ACHN (cell line): Measurements from ENCODE around the gene CACNA1C.

Experiments
- DNase-seq: peaks from one replicate; pipeline ENCODE4 v3.0.0-alpha.2; 2015
- in situ Hi-C: cut with HindIII; loops from 2 replicates; pipeline ENCODE4 v1.10.0; 2017; ENCODE audit warnings: low sequenced_read_pairs, low pct_ligation_motif_present, low pct_unique_long_range_greater_than_20kb

The CACNA1C gene

DNA sequence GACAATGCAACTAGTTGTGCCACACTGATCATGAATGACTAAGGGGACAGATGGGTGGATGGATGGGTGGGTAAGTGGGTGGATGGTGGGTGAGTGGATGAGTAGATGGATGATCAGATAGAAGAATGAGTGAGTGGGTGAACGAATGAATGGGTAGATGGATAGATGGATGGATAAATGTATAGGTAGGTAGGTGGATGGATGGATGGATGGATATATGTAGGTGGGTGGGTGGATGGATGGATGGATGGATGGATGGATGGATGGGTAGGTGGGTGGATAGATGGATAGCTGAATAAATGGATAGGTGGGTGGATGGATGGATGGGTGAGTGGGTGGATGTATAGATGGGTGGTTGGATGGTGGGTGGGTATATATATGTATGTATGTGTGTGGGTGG lies 393.2 kb downstream of the CACNA1C start:
- in situ Hi-C loops = no loop called here
- no peak for DNase-seq

DNA sequence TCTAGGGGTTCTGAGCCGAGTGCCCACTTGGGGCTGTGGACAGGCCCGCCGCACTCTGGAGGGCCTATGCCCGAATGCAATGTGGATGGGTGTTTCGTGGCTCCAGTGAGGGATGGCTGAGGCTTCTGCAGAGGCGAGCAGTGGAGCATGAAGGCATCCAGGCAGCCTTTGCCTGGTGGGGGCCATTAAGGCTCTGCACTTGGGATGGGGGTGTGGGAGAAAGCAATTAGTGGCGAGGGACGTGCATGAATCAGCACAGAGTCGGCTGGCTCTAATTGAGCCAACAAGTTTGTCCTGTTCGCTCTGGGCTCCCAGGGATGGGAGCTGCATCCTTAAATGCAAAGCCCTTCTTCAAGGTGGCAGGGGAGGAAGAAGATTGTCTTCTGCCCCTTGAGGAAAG lies 395.1 kb downstream of the CACNA1C start:
- DNase-seq = no peak
- in situ Hi-C loops = no loop called here

DNA sequence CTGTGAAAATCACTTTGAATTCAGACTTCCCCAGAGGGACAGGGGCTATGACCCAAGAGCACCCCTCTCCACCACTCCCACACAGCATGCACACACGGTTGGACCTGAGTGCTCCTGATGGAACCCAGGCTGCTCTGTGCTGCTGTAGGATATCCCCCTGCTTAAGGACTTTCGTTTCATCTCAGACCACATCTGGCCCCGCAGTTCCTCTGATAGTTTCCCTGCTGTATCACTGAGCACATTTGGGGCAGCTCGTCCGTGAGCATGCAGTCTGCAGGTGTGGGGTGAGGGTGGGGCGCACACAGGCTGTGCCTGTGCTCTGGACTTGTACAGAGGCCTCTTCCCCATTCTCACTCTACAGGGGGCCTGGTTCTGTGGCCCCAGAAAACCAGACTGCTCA lies 396.8 kb downstream of the CACNA1C start:
- DNase-seq = no peak
- in situ Hi-C loops = no loop called here

DNA sequence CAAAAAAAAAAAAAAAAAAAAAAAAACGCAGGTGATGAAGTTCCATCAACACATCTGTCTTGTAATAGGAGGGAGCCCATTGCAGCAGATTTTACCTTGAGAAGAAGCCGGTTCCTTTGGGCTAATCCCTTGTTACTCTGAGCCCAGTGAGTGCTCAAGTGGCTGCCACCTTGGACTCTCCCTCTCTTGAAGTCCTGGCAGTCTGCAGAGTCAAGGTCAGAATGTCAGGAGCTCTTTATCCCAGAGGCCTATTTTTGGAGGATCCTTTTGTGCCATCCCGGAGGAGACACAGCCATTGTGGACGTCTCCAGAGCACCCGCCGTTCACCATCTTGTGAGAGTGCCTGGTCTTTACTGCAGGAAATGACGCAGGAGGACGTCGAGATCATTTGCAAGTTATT lies 397.8 kb downstream of the CACNA1C start:
- DNase-seq = no peak
- in situ Hi-C loops = no loop called here

DNA sequence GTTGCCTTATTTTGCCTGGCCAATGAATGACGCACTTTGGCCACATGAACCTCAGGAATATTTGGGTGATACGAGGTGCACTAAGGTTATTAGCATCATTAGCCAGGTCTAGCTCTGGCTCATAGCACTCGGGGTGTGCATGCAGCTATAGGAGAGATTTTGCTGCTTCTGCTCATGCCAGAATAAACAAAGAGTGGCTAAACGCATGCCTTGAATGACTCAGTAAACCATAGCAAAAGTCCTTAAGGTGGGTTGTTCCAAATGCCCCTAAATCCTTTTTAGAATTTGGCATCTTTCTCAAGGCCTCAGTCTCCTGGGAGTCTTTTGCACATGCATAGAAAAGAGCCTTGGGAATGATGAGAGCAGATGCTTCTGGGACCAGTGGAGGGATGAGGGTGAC lies 398.2 kb downstream of the CACNA1C start:
- in situ Hi-C loops = no loop called here
- DNase-seq = no peak

DNA sequence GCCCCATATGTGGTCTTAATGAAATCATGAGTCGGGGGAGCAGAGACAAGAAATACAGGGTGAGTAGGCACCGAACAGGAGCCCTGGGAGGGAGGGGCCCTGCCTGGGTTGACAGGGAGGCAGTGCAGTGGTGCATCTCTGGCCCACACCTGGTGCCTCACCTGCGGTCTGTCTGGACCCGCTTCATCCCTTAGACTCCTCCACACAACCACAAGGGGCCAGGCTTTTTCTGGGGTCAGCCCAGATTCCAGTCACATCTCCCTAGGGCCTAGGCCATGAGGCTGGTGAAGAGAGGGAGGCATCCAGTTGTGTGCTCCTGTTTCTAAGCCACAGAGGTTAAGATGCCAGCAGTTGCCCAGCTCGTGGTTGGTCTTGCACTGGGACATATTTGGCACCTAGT lies 398.7 kb downstream of the CACNA1C start:
- no peak for DNase-seq
- in situ Hi-C loops = no loop called here

DNA sequence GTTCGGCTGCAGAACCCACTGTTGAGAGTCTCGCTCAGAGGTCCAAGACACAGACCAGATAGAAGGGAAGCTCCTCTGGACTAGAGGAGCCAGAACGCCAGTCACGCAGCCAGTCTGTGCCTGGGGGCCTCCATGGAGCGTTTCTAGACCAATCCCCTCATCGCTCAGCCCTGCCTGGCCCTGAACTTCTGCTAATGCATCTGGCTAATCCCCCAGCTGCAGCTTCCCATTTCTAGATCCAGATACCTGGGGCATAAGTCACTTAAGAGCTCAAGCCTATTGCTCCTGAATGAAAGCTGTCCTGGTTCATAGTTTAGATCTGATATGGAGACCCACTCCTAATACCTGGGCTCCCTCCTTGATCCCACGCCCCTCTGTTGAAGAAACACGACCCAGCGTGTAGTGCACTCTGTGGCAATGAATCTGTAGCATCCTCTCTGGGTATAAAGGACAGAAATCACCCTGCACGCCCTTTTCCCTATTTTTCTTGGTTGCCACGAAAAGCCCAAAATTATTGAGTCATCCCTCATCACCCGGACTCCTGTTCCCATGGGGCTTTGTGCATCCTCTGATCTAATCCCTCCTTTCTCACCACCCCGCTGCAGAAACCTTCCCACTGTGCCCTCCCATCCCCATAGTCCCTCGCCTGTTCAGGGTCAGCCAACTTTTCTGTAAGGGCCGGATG lies 400.4 kb downstream of the CACNA1C start:
- in situ Hi-C loops = no loop called here
- no peak for DNase-seq

DNA sequence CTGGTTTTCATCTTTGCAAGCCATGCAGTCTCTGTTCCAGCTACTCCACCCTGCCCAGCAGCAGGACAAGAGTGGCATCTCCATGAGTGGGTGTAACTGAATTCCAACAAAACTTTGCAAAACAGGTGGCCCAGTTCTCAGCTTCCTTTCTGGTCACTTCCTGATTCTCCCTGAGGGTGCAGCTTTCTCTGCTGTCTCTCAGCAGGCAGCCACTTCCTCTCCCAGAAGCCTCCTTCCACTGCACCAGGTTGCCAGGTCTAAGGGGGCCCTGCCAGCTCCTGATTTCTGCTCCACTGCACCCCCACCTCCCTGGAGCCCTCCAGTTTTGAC lies 400.9 kb downstream of the CACNA1C start:
- in situ Hi-C loops = no loop called here
- DNase-seq = no peak

DNA sequence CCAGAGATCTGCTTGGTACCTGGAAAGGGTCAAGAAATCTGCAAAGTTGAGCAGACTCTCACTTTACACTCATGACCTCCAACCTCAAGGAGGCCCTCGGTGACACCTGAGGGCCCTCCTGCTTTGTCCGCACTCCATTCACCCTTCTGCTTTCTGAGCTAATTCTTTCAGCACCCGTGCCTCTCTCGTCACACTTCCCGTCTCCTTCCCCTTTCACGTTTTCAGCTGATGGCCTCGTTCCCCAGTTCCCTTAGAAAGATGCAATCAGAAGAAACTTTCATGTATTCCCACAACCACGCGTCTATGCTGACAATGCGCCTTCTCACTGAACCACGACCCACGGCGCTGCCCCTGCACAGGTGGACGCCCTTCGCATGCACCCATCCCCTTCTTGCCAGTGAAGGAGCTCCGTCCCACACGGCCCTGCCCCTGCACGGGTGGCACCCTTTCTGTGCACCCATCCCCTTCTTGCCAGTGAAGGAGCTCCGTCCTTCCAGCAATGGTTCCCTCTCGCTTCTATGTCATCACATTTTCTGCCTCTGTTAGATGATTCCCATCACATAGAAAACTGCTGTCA lies 401.9 kb downstream of the CACNA1C start:
- DNase-seq = no peak
- in situ Hi-C loops = no loop called here

DNA sequence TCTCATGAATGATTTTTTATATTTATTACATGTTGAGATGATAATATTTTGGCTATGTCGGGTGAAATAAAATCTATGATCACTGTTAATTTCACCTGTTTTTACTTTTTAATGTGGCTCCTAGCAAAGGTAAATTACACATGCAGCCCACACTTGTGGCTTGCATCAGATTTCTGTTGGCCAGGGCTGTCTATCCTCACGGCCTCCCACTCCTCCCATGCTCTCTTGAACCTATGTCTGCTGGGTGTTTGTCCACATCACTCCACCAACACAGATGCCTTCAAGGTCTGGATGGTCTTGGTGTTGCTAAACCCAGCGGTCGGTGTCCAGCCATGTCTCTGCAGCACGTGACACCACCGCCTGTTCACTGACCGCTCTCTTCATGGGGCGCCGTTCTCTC lies 402.6 kb downstream of the CACNA1C start:
- DNase-seq = no peak

DNA sequence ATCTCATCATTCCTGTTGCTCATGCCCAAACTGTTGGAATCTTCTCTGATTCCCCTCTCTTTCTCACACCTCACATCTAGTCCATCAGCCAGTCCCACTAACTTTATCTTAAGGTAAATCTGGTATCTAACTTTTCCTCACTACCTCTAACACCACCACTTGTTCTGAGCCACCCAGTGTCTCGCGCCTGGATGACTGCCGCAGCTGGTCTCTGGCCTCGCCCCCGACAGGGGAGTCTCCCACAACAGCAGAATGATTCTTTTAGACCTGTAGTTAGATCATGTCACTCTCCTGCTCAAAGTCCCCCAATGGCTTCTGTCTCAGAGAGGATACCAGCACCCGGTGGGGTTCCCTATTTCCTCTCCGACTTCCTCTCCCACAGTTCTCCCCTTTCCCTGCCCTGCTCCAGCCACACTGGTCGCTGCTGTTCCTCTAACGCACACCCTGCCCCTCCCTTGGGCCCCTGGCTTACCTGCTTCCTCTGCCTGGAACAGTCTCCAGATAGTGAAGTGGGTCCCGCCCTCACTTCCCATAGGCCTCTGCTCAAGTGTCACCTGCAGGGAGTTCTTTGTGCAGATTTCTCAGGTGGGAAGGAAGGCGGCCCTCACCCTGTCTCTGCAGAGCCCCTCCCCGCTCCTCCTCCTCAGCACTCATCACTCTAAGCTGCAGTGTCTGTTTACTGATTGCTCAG lies 403.5 kb downstream of the CACNA1C start:
- in situ Hi-C loops = no loop called here
- DNase-seq = no peak

More for the DNA sequence above, 402.6 kb downstream of the CACNA1C start:
- in situ Hi-C loops = no loop called here

DNA sequence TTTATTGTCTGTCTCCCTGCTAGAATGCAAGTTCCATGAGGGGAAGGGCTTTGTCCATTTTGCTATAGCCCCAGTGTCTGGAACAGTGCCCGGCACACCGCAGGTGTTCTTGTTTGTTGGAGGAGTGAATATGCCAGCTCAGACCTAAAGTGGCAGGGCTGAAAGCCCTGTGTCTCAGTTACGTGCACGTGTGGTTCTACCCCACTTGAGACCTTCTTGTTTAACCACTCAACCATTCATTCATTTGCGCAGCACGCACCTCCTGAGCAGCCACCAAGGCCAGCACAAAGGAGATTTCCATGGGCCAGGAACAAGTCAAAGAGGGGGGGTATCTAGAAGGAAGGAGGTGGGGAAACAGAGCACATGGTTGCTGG lies 404.0 kb downstream of the CACNA1C start:
- in situ Hi-C loops = no loop called here
- DNase-seq = no peak

DNA sequence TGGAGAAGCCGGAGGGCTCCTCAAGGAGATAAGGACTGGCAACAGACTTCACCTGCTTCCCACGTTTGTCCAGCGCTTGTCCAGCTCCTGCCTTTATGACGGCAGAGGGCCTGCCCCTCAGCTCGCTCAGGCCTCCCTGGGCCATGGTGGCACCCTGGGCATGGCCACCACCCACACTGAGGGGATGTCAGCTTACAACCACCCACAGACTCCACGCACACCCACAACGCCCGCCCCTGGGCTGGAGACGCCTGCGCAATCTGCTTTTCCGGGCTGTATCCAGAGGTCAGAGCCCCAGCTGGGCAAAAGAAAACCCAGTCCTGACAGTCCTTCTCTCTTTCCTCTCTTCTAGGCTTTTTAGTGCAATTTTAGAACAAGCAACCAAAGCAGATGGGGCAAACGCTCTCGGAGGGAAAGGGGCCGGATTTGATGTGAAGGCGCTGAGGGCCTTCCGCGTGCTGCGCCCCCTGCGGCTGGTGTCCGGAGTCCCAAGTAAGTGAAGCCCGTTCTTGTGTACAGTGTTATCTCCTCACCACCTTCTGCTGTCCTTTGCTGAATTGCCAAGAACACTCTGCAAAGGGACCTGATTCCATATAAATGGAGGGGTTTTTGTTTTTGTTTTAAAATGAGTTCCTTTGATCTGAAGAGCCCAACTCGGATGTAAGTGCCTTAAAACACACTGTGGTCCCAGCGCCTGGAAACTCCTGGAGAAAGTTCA lies 404.6 kb downstream of the CACNA1C start:
- in situ Hi-C loops = no loop called here
- no peak for DNase-seq

DNA sequence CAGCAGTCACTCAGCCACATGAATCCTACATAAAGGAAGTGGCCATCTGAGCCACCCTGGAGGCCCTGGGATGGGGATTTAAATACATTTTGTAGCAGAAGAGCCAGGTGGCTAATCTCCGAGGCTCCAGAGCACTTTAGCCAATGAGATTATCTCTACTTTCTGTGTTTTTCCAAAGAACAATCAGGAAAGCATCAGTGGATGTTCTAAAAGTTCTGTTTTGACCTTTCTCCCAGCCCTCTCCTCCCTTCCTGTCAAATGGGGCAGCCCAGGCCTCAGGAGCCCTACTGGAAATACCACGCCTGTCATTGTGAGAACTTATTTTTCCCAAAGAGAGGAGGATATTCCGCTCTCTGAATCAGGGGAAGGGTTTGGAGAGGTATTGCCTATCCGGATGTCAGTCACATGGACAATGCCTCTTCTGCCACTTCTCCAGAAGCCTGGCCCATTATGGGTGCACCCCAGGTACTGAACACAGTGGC lies 405.2 kb downstream of the CACNA1C start:
- in situ Hi-C loops = no loop called here
- no peak for DNase-seq

DNA sequence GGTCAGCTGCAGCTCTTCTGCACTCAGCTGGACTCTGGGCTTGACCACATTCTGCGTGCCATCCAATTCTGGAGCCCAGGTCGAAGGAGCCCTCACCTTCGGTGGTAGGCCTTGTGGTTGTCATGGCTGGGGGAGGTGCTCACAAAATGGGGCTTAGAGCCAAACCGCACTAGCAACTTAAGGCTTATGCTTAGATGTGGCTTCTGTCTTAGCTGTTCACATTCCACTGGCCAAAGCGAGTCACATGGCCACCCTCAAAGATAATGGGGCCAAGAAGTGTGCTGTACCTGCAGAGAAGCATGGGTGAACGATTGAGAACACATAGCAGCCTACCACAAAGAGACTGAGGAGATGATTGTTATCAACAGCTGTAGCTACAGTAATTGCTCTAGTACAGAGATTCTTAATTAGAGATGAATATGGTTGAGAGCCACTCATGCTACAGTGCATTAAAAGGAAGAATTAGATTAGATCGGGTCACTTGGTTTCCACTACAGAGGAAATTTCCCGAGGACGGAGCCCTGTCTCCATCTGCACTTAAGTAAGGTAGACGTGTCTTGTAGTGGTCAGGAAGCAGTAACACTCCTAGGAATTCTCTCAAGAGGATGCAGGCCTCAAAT lies 407.4 kb downstream of the CACNA1C start:
- no peak for DNase-seq
- in situ Hi-C loops = no loop called here

DNA sequence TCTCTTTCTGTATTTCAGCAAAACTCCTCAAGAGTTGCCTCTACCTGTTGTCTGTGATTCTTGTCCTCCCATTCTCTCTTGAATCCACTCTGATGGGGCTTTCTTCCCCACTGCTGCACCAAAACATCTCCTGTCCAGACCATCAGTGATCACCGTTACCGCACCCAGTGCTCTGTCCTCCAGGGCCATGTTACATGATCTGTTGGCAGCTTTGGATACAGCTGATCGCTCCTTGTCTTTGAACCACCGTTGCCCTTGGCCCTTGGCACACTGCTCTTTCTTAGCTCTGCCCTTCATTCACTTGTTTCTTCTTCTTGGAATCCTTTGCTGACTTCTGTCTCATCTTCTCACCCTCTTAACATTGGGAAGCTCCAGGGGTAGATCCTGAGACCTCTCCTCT lies 408.3 kb downstream of the CACNA1C start:
- in situ Hi-C loops = no loop called here
- DNase-seq = no peak

DNA sequence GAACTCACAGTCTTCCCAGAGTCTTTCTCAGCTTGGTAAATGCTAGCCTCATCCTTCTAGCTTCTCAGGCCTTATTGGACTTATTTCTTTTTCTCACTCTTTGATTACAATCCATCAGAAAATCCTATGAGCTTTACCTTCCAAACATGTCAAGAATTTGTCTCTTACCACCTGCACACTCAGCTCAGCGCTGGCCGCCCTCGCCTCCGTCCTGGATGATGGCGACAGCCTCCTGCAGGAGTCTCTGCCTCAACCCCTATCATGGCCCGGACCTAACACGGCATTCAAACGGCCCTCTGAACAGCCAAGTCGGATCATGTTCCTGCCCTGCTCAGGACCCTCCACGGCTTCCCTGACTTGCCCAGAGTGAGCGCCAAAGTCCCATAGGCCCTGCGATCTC lies 408.9 kb downstream of the CACNA1C start:
- no peak for DNase-seq
- in situ Hi-C loops = no loop called here

DNA sequence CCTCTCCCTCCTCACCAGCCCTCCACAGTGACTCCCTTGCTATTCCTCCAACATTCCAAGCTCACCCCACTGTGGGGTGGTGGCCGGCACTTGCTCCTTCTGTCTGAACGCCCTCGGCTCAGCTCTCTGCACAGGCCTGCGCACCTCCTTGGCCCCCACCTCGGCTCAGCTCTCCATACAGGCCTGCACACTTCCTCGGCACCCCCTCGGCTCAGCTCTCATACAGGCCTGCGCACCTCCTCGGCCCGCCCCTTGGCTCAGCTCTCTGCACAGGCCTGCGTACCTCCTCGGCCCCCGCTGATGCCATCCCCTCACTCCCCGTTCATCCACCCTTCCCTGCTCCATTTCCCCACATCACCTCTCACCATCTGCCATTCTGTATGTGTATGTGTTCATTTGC lies 409.3 kb downstream of the CACNA1C start:
- in situ Hi-C loops = no loop called here
- DNase-seq = no peak

DNA sequence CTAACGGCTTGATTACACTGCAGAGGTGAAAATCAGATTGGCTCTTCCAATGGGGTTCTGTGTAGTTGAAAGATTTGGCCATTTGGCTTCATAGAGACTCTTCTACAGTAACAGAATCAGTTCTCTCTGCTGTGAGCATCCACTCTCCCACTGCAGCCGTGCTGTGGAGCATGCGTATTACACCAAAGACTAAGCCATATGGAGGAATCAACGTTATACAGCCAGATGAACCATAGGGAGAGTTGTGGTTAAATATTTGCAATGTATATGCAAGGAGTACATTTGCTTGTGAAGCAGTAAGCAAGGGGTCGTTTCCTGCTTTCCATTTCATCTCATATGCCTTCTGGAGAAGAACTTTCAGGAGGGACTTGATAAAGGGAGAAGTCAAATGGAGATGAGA lies 410.9 kb downstream of the CACNA1C start:
- DNase-seq = no peak
- in situ Hi-C loops = no loop called here
